NCI-H1436 treated with DMSO at 0.1 percent for 48 hours (cell line): ENCODE measurements around the gene TOLLIP.
"Not testable (repeated sequence)": the region's sequence is repeated elsewhere in the genome, so short reads cannot be mapped to it uniquely, and the experiment has no call there.

Experiments used
- DNase-seq: peaks from one replicate; lab custom pipeline; 2025; lab: John Stamatoyannopoulos, UW

TOLLIP gene

DNA sequence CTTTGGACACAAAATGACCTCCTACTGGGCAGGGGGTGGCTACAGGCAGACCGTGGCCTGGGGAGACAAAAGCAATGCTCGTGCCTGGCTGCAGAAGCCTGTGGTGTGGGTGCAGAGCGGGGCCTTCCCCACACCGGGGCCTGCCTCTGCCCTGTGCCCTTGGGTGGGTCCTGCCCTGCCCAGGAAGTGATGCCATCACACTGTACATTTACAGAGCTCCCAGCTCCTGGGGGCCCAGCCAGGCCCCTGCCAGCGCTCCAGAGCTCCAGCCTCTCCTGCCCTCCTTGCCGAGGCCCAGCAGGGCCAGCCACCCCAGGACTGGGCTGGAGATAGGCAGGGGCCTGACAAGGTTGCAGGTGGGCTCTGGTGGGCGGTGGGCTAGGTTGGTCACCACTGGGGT is 46.4 kb downstream of the TOLLIP start:
- no peak for DNase-seq

DNA sequence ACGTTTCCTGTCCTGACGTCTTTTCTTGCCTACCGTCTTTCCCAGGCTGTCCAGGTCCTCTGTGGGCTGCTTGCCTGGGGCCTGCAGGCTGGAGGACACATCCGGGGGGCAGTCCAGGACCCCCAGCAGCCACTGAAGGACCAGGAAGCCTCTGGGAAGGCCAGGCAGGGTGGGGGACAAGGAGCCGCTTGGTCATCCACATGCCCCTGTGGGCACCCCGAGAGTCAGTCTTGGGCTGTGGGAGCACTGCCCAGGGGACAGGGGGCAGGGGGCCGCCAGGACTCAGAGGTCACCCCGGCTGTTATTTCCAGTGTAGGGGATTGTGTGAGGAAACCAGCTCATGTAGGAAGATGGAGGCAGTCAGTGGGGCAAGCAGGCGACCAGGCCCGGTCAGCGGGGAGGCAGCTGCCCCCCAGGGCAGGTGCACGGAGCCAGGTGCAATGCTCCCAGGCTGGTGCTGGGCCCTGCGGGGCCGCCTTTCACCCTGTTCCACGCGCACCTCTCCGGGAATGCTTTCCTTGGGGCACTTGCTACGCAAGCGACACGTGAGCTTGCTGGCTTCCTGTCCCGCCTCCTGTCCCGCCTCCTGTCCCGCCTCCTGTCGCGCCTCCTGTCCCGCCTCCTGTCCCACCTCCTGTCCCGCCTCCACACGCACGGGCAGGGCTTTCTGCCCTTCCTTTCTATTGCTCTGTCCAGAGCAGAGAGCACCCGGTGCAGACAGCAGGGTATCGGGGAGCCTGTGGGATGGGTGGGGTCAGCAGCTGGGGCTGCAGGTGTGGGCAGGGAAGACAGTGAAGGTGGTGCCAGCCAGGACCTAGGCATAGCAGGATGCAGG is 47.0 kb downstream of the TOLLIP start:
- DNase-seq: peak; percentile 59

DNA sequence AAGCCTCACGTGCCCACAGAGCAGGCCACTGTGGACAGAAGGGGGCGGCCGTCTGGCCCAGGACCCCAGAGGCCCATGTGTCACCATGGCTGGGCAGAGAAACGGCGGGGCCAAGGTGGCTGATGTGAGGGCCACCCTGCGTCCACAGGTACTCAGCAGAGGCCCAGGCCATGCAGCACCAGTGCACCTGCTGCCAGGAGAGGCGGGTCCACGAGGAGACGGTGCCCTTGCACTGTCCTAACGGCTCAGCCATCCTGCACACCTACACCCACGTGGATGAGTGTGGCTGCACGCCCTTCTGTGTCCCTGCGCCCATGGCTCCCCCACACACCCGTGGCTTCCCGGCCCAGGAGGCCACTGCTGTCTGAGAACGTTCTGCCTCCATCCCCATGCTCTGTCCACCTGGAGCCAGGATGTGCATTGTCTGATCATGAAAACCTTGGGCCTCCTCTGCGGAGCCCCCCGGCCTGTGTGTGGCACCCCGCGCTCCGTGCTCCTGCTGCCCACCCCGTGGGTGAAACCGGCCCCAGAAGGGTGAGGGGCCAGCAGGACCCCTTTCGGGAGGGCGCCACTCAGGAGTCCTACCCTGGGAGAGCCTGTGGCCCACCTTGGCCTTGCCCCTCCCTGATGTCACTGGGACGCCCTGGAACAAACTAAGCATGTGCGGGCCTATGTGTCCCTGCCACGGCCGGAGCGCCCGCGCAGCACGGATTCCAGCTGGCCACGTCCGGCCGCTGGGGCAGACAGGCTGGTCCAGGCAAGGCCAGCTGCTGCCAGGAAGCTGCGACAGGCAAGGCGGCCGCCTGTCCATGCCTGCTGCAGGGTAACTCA is 48.0 kb downstream of the TOLLIP start:
- DNase-seq: no peak

DNA sequence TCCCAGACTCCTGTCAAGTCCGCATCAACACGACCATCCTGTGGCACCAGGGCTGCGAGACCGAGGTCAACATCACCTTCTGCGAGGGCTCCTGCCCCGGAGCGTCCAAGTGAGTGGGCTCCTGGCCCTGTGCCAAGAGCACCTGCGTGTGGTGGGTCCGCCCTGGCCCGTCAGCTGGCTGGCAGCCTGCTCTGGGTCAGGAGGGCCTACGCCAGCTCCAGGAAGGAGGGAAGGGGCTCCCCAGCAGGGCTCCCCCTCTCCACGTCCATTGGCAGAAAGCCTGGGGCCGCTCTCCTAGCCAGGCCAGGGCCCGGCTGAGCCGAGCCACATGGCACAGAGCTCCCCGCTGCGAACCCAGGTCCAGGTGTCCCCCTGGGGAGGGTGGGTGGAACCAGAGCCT is 48.8 kb downstream of the TOLLIP start:
- DNase-seq: no peak

DNA sequence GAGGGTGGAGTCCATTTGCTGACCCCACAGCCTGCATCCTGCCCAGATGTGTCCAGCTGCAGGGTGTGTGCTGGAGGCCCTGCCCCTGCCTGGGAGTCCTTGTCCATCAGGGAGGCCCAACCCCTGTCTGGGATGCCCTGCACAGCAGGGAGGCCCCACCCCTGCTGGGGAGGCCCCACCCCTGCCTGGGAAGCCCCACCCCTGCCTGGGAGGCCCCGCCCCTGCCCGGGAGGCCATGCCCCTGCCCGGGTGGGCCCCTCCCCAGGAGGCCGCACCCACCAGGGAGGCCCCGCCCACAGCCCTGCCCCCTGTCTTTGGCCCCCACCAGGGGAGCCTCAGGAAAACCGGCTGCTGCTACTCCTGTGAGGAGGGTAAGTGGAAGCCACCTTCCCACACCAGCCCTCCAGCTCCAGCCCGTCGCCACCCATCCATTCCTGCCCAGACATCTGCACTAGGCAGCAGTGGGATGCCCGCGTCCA is 49.4 kb downstream of the TOLLIP start:
- DNase-seq: no peak

- no peak for DNase-seq
These were observed 49.9 kb downstream of the TOLLIP start for GRCh38 chr11:1259561-1259960.

- no peak for DNase-seq
These were observed 50.4 kb downstream of the TOLLIP start for GRCh38 chr11:1259076-1259461.

- DNase-seq: no peak
These were observed 50.9 kb downstream of the TOLLIP start for GRCh38 chr11:1258401-1259075.

- DNase-seq: no peak
These were observed 51.5 kb downstream of the TOLLIP start for GRCh38 chr11:1257916-1258315.

- no peak for DNase-seq
These were observed 52.1 kb downstream of the TOLLIP start for GRCh38 chr11:1257366-1257765.

- no peak for DNase-seq
These were observed 53.0 kb downstream of the TOLLIP start for GRCh38 chr11:1256257-1257045.

- no peak for DNase-seq
These were observed 54.3 kb downstream of the TOLLIP start for GRCh38 chr11:1255151-1255550.

GRCh38 chr11:1254733-1255132 is 54.7 kb downstream of the TOLLIP start:
- no peak for DNase-seq

- DNase-seq: no peak
These were observed 55.3 kb downstream of the TOLLIP start for GRCh38 chr11:1254086-1254648.

DNA sequence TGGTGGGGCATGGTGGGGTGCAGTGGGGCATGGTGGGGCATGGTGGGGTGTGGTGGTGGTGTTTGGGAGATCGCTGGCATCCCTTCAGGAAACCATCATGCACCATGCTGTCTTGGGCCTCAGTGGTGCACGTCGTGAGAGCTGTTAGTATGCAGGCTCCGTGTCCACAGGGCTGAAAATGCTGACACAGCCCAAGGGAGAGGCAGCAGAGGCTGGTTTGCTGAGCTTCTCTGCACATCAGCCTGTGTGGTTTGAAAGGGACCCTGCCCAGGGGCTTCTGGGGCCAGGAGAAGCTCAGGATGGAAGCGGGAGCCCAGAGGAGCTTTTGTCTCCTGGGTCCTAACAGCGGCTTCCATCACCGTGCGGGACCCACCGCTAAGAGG is 56.3 kb downstream of the TOLLIP start:
- no peak for DNase-seq

- no peak for DNase-seq
These were observed 56.9 kb downstream of the TOLLIP start for GRCh38 chr11:1252371-1253102.

GRCh38 chr11:1251236-1251770 is 58.1 kb downstream of the TOLLIP start:
- DNase-seq: no peak

DNA sequence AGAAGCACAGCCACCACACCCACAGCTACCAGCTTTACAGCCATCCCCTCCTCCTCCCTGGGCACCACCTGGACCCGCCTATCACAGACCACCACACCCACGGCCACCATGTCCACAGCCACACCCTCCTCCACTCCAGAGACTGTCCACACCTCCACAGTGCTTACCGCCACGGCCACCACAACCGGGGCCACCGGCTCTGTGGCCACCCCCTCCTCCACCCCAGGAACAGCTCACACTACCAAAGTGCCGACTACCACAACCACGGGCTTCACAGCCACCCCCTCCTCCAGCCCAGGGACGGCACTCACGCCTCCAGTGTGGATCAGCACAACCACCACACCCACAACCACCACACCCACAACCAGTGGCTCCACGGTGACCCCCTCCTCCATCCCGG is 59.0 kb downstream of the TOLLIP start:
- DNase-seq: not testable (repeated sequence)

DNA sequence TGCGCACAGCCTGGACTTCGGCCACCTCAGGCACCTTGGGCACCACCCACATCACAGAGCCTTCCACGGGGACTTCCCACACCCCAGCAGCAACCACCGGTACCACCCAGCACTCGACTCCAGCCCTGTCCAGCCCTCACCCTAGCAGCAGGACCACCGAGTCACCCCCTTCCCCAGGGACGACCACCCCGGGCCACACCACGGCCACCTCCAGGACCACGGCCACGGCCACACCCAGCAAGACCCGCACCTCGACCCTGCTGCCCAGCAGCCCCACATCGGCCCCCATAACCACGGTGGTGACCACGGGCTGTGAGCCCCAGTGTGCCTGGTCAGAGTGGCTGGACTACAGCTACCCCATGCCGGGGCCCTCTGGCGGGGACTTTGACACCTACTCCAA is 60.5 kb downstream of the TOLLIP start:
- DNase-seq: not testable (repeated sequence)

- DNase-seq: not testable (repeated sequence)
These were observed 62.4 kb downstream of the TOLLIP start for GRCh38 chr11:1247026-1247425.
